Astrocyte of the spinal cord (primary cell): Measurements from ENCODE around the gene HSPA1B.
"Not testable (repeated sequence)": the region's sequence is repeated elsewhere in the genome, so short reads cannot be mapped to it uniquely, and the experiment has no call there.

Experiments used
- DNase-seq: peaks from one replicate; pipeline ENCODE4 v3.0.0; 2011; ENCODE audit warnings: low read depth, low spot score
- H3K4me3 ChIP-seq: 2 replicates; pipeline ENCODE4 v1.5.1; 2011; ENCODE audit warnings: low read depth, mild to moderate bottlenecking, low read length, moderate library complexity
- CTCF ChIP-seq: IDR thresholded peaks from 2 replicates; pipeline ENCODE4 v1.5.1; 2012; ENCODE audit warnings: low read depth, mild to moderate bottlenecking, low read length, inconsistent platforms
- in situ Hi-C: cut with HindIII; loops from 2 replicates; pipeline ENCODE4 v1.10.0; 2017; ENCODE audit warnings: low sequenced_read_pairs

The HSPA1B gene

GRCh38 chr6:31838968-31839367 is 11.4 kb downstream of the HSPA1B start:
- no peak overlapping the region for H3K4me3 ChIP-seq
- no peak for TF ChIP-seq CTCF
- no peak for DNase-seq
- in situ Hi-C loops = no loop called here

- H3K4me3 ChIP-seq, DNase-seq, in situ Hi-C loops: not testable (repeated sequence)
Observed at GRCh38 chr6:31839779-31840126, 12.2 kb downstream of the HSPA1B start.

GRCh38 chr6:31842053-31842452 is 14.5 kb downstream of the HSPA1B start:
- no peak overlapping the region for H3K4me3 ChIP-seq
- DNase-seq = no peak
- TF ChIP-seq CTCF = no peak
- in situ Hi-C loops = no loop called here

DNA sequence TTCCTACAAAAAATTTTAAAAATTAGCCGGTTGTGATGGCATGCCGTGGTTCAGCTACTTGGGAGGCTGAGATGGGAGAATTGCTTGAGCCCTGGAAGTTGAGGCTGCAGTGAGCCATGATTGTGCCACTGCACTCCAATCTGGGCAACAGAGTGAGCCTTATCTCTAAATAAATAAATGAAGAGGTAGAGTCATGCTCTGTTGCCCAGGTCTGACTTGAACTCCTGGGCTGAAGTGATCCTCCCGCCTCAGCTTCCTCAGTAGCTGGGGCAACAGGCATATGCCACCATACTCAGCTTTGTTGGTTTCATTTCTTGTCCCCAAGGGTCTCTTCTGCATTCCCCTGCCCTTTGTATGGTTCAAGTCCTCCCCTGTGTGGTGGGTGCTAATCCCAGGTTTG is 17.0 kb downstream of the HSPA1B start:
- no peak for DNase-seq
- no peak overlapping the region for H3K4me3 ChIP-seq
- no peak for TF ChIP-seq CTCF
- in situ Hi-C loops = no loop called here

DNA sequence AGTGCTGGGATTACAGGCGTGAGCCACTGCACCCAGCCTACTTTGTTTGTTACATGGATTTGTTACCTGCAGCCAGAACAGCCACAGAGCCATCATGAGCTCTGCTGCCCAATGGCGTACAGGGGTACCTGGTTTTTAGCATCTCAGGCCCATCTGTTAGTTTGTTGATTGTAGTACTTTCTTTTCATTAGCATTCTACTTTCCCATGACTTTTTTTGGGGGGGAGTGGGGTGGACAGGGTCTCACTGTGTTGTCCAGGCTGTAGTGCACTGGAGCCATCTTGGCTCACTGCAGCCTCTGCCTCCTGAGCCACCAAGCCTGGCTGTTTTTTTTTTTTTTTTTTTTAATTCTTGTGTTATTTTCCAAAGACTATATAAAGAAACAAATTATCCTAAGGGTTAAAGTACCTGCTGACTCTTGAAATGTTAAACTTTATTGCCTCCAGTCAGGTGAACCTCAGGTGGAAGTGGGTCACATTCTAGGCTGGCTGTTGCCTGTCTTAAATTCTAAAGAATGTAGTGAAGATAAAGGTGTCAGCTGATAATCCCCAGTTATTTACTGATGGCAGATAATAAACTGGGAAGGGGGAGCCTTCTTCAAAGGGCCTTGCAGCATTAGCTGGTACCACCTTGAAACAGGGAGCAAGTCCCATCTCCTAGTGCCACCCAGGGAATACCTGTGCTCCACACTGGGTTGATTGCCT is 19.9 kb downstream of the HSPA1B start:
- H3K4me3 ChIP-seq = no peak overlapping the region
- DNase-seq = no peak
- in situ Hi-C loops = no loop called here
- TF ChIP-seq CTCF = no peak

DNA sequence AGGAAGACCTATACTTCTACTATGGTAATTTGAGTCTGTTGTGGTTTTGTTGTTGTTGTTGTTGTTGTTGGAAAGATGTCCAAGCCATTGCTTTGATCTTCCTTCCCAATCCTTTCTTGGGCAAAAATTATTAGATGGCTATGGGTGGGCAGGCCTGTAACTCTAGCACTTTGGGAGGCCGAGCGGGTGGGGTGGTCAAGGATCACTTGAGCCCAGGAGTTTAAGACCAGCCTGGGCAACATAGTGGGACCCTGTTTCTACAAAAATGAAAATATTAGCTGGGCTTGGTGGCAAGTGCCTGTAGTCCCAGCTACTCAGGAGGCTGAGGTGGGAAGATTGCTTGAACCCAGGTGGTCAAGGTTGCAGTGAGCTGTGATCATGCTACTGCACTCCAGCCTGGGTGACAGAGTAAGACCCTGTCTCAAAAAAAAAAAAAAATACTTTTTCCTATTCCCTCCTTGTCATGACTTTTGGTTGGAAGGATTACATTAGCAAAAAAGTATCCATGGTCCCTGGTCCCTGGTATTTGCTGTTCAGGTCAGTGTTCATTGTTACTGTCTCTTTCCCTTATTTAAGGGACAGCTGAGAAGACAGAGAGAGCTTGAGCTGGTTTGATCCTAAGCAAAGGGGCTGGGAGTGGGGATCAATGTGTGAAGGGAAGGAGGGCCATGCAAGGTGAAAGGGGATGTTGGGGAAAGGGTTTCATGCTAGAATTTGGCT is 23.4 kb downstream of the HSPA1B start:
- no peak for TF ChIP-seq CTCF
- in situ Hi-C loops = no loop called here
- no peak for DNase-seq
- H3K4me3 ChIP-seq = no peak overlapping the region

- no peak for TF ChIP-seq CTCF
- in situ Hi-C loops = no loop called here
- H3K4me3 ChIP-seq = no peak overlapping the region
- no peak for DNase-seq
Observed at GRCh38 chr6:31851485-31851832, 23.9 kb downstream of the HSPA1B start.

- in situ Hi-C loops, H3K4me3 ChIP-seq, DNase-seq: not testable (repeated sequence)
Observed at GRCh38 chr6:31851980-31852718, 24.6 kb downstream of the HSPA1B start.

DNA sequence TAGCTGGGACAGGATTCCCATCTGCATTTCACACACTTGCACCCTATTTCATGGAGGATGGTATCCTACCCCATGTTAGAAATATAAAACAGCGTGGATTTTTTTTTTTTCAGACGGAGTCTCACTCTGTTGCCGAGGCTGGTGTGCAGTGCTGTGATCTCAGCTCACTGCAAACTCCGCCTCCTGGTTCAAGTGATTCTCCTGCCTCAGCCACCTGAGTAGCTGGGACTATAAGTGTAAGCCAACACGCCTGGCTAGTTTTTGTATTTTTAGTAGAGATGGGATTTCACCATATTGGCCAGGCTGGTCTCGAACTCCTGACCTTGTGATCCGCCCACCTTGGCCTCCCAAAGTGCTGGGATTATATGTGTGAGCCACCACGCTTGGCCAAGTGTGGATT is 30.2 kb downstream of the HSPA1B start:
- in situ Hi-C loops, DNase-seq: not testable (repeated sequence)

More for the DNA sequence above, 30.2 kb downstream of the HSPA1B start:
- not testable (repeated sequence) for H3K4me3 ChIP-seq
